Right lobe of liver (tissue), 4 donors: Measurements from ENCODE around the gene HOXD9.

Source experiments
- CTCF ChIP-seq, 4 donors: fragments of 200-600 bp in 3 of 4; fragments of 450-650 bp in 1 of 4; IDR thresholded peaks; one replicate each; pipeline versions ENCODE4 v1.5.1 to v1.8.0; 2016 to 2022; ENCODE audit warnings: antibody characterized with exemption in 4 of 4, mild to moderate bottlenecking in 2 of 4
- POLR2A ChIP-seq: fragments of 450-650 bp; IDR thresholded peaks from one replicate; pipeline ENCODE4 v1.6.1; 2017; ENCODE audit warnings: antibody characterized with exemption, mild to moderate bottlenecking
- donor health status: DM: no; HTN: no; CAD: no.
- donor health status: DM: no; HTN: no; CAD: no.
- donor health status: DM: no; HTN: yes; CAD: no.

- peak; percentile 76 to 94 (median 94) for TF ChIP-seq CTCF (IDR thresholded peaks at IDR 0.05)
- no peak for TF ChIP-seq POLR2A
These were observed 18.2 kb downstream of the HOXD9 start for GRCh38 chr2:176140513-176141317.
